Measurements from ENCODE around the gene CACNB2. TPM values are rescaled to one million over a fixed set of nuclear protein-coding genes. Genes with fewer than 3 reads are reported as not detected.

The CACNB2 gene
- total RNA-seq, 1 donor from 2014 or later = 0.13 TPM

GRCh38 chr10:18303851-18304801 is 163.9 kb downstream of the CACNB2 start:
- no peaks in the 10 kb centered on the region for H3K36me3 Mint-ChIP-seq (ENCODE audit: low read depth)
- H3K4me1 Mint-ChIP-seq (ENCODE audit: low read depth) = no peaks in the 10 kb centered on the region
- H3K9me3 Mint-ChIP-seq = no peaks in the 10 kb centered on the region
- H3K27ac Mint-ChIP-seq = no peak overlapping the region
- no peaks in the 10 kb centered on the region for H3K27me3 Mint-ChIP-seq (ENCODE audit: insufficient read depth)
- H3K4me3 Mint-ChIP-seq = no peak overlapping the region
- no peak for DNase-seq (ENCODE audit: low spot score)
- intact Hi-C loops (cut with micrococcal nuclease) = no loop called here

- intact Hi-C loops (cut with micrococcal nuclease) = no loop called here
- no peak overlapping the region for H3K4me3 Mint-ChIP-seq
- no peak overlapping the region for H3K27ac Mint-ChIP-seq
- H3K36me3 Mint-ChIP-seq (ENCODE audit: low read depth) = no peaks in the 10 kb centered on the region
- no peak for DNase-seq (ENCODE audit: low spot score)
- H3K27me3 Mint-ChIP-seq (ENCODE audit: insufficient read depth) = no peaks in the 10 kb centered on the region
- H3K4me1 Mint-ChIP-seq (ENCODE audit: low read depth) = no peaks in the 10 kb centered on the region
- no peaks in the 10 kb centered on the region for H3K9me3 Mint-ChIP-seq
These were observed 165.8 kb downstream of the CACNB2 start for GRCh38 chr10:18306031-18306430.

- H3K27me3 Mint-ChIP-seq (ENCODE audit: insufficient read depth) = no peaks in the 10 kb centered on the region
- no peaks in the 10 kb centered on the region for H3K9me3 Mint-ChIP-seq
- H3K27ac Mint-ChIP-seq = no peak overlapping the region
- H3K36me3 Mint-ChIP-seq (ENCODE audit: low read depth) = no peaks in the 10 kb centered on the region
- no peak overlapping the region for H3K4me3 Mint-ChIP-seq
- no peaks in the 10 kb centered on the region for H3K4me1 Mint-ChIP-seq (ENCODE audit: low read depth)
- no peak for DNase-seq (ENCODE audit: low spot score)
- intact Hi-C loops (cut with micrococcal nuclease) = no loop called here
These were observed 168.4 kb downstream of the CACNB2 start for GRCh38 chr10:18308600-18308999.

GRCh38 chr10:18310761-18311160 is 170.5 kb downstream of the CACNB2 start:
- no peak for DNase-seq (ENCODE audit: low spot score)
- Mint-ChIP-seq H3K9me3 (no peaks in the 10 kb centered on the region), H3K27me3 (ENCODE audit: insufficient read depth) (no peaks in the 10 kb centered on the region), H3K36me3 (ENCODE audit: low read depth) (no peaks in the 10 kb centered on the region), H3K27ac (no peak overlapping the region), H3K4me1 (ENCODE audit: low read depth) (no peaks in the 10 kb centered on the region), H3K4me3 (no peak overlapping the region)
- intact Hi-C loops (cut with micrococcal nuclease) = no loop called here

GRCh38 chr10:18312374-18313139 is 172.3 kb downstream of the CACNB2 start:
- DNase-seq (ENCODE audit: low spot score) = no peak
- intact Hi-C loops (cut with micrococcal nuclease) = no loop called here
- no peak overlapping the region for H3K4me3 Mint-ChIP-seq
- no peak overlapping the region for H3K27ac Mint-ChIP-seq
- no peaks in the 10 kb centered on the region for H3K27me3 Mint-ChIP-seq (ENCODE audit: insufficient read depth)
- no peaks in the 10 kb centered on the region for H3K9me3 Mint-ChIP-seq
- no peaks in the 10 kb centered on the region for H3K36me3 Mint-ChIP-seq (ENCODE audit: low read depth)
- no peaks in the 10 kb centered on the region for H3K4me1 Mint-ChIP-seq (ENCODE audit: low read depth)

- Mint-ChIP-seq H3K4me3 (no peak overlapping the region), H3K27me3 (ENCODE audit: insufficient read depth) (no peaks in the 10 kb centered on the region), H3K4me1 (ENCODE audit: low read depth) (no peaks in the 10 kb centered on the region), H3K27ac (no peak overlapping the region), H3K9me3 (no peaks in the 10 kb centered on the region), H3K36me3 (ENCODE audit: low read depth) (no peaks in the 10 kb centered on the region)
- DNase-seq (ENCODE audit: low spot score) = no peak
- intact Hi-C loops (cut with micrococcal nuclease) = no loop called here
These were observed 172.9 kb downstream of the CACNB2 start for GRCh38 chr10:18313140-18313530.

GRCh38 chr10:18313626-18314025 is 173.4 kb downstream of the CACNB2 start:
- Mint-ChIP-seq H3K36me3 (ENCODE audit: low read depth) (no peaks in the 10 kb centered on the region), H3K27me3 (ENCODE audit: insufficient read depth) (no peaks in the 10 kb centered on the region), H3K9me3 (no peaks in the 10 kb centered on the region), H3K27ac (no peak overlapping the region), H3K4me1 (ENCODE audit: low read depth) (no peaks in the 10 kb centered on the region), H3K4me3 (no peak overlapping the region)
- no peak for DNase-seq (ENCODE audit: low spot score)
- intact Hi-C loops (cut with micrococcal nuclease) = no loop called here

- Mint-ChIP-seq H3K27me3 (ENCODE audit: insufficient read depth) (peaks cover 2% of the 10 kb centered on the region), H3K9me3 (no peaks in the 10 kb centered on the region), H3K4me1 (ENCODE audit: low read depth) (no peaks in the 10 kb centered on the region), H3K4me3 (no peak overlapping the region), H3K27ac (no peak overlapping the region), H3K36me3 (ENCODE audit: low read depth) (no peaks in the 10 kb centered on the region)
- intact Hi-C loops (cut with micrococcal nuclease) = no loop called here
- no peak for DNase-seq (ENCODE audit: low spot score)
These were observed 179.4 kb downstream of the CACNB2 start for GRCh38 chr10:18319628-18320027.

GRCh38 chr10:18321371-18321770 is 181.1 kb downstream of the CACNB2 start:
- H3K27me3 Mint-ChIP-seq (ENCODE audit: insufficient read depth) = peaks cover 2% of the 10 kb centered on the region
- no peaks in the 10 kb centered on the region for H3K9me3 Mint-ChIP-seq
- no peak for DNase-seq (ENCODE audit: low spot score)
- no peak overlapping the region for H3K4me3 Mint-ChIP-seq
- intact Hi-C loops (cut with micrococcal nuclease) = no loop called here
- no peaks in the 10 kb centered on the region for H3K4me1 Mint-ChIP-seq (ENCODE audit: low read depth)
- H3K27ac Mint-ChIP-seq = no peak overlapping the region
- H3K36me3 Mint-ChIP-seq (ENCODE audit: low read depth) = no peaks in the 10 kb centered on the region

GRCh38 chr10:18323916-18324315 is 183.7 kb downstream of the CACNB2 start:
- intact Hi-C loops (cut with micrococcal nuclease) = no loop called here
- no peaks in the 10 kb centered on the region for H3K9me3 Mint-ChIP-seq
- H3K36me3 Mint-ChIP-seq (ENCODE audit: low read depth) = no peaks in the 10 kb centered on the region
- H3K4me3 Mint-ChIP-seq = no peak overlapping the region
- H3K4me1 Mint-ChIP-seq (ENCODE audit: low read depth) = no peaks in the 10 kb centered on the region
- no peak for DNase-seq (ENCODE audit: low spot score)
- no peak overlapping the region for H3K27ac Mint-ChIP-seq
- H3K27me3 Mint-ChIP-seq (ENCODE audit: insufficient read depth) = peaks cover 2% of the 10 kb centered on the region

GRCh38 chr10:18325410-18325809 is 185.2 kb downstream of the CACNB2 start:
- no peaks in the 10 kb centered on the region for H3K9me3 Mint-ChIP-seq
- intact Hi-C loops (cut with micrococcal nuclease) = no loop called here
- DNase-seq (ENCODE audit: low spot score) = no peak
- no peaks in the 10 kb centered on the region for H3K4me1 Mint-ChIP-seq (ENCODE audit: low read depth)
- peaks cover 2% of the 10 kb centered on the region for H3K27me3 Mint-ChIP-seq (ENCODE audit: insufficient read depth)
- no peak overlapping the region for H3K27ac Mint-ChIP-seq
- no peaks in the 10 kb centered on the region for H3K36me3 Mint-ChIP-seq (ENCODE audit: low read depth)
- no peak overlapping the region for H3K4me3 Mint-ChIP-seq

- intact Hi-C loops (cut with micrococcal nuclease) = no loop called here
- Mint-ChIP-seq H3K9me3 (no peaks in the 10 kb centered on the region), H3K36me3 (ENCODE audit: low read depth) (no peaks in the 10 kb centered on the region), H3K27ac (no peak overlapping the region), H3K4me3 (no peak overlapping the region), H3K4me1 (ENCODE audit: low read depth) (no peaks in the 10 kb centered on the region), H3K27me3 (ENCODE audit: insufficient read depth) (no peaks in the 10 kb centered on the region)
- DNase-seq (ENCODE audit: low spot score) = no peak
These were observed 185.8 kb downstream of the CACNB2 start for GRCh38 chr10:18325889-18326531.

GRCh38 chr10:18328941-18329340 is 188.7 kb downstream of the CACNB2 start:
- Mint-ChIP-seq H3K9me3 (no peaks in the 10 kb centered on the region), H3K4me1 (ENCODE audit: low read depth) (no peaks in the 10 kb centered on the region), H3K4me3 (no peak overlapping the region), H3K27me3 (ENCODE audit: insufficient read depth) (no peaks in the 10 kb centered on the region), H3K27ac (no peak overlapping the region), H3K36me3 (ENCODE audit: low read depth) (no peaks in the 10 kb centered on the region)
- intact Hi-C loops (cut with micrococcal nuclease) = no loop called here
- DNase-seq (ENCODE audit: low spot score) = no peak
